GM23338 (cell line): ENCODE data around the gene MOK. TPM values are rescaled to one million over a fixed set of nuclear protein-coding genes. Genes with fewer than 3 reads are reported as not detected.

ENCODE experiments used
- ATAC-seq: fragments of 200-7000 bp; cut with Tn5 transposase; 3 replicates; pipeline ENCODE4 v1.9.1; 2020
- DNase-seq: peaks from one replicate; pipeline ENCODE4 v3.0.0-alpha.2; 2015; ENCODE audit warnings: low spot score
- H2AFZ ChIP-seq: fragments of 200-600 bp; sonication (generic); 2 replicates; pipeline ENCODE4 v1.8.0; 2016; ENCODE audit warnings: antibody characterized with exemption, mild to moderate bottlenecking, moderate library complexity
- H3F3A ChIP-seq: fragments of 200-600 bp; sonication (generic); replicated peaks from 2 replicates; pipeline ENCODE4 v1.8.0; 2017; ENCODE audit warnings: antibody characterized with exemption, mixed run types, low read depth
- H3K27ac ChIP-seq: fragments of 200-600 bp; sonication (generic); 2 replicates; pipeline ENCODE4 v1.6.1; 2016; ENCODE audit warnings: low read depth
- H3K27me3 ChIP-seq: fragments of 200-600 bp; sonication (generic); 2 replicates; pipeline ENCODE4 v1.8.0; 2016; ENCODE audit warnings: mild to moderate bottlenecking, mixed run types, moderate library complexity; ENCODE audit not compliant: insufficient read depth
- H3K36me3 ChIP-seq: fragments of 200-600 bp; sonication (generic); 2 replicates; pipeline ENCODE4 v1.8.0; 2016; ENCODE audit warnings: mild to moderate bottlenecking; ENCODE audit not compliant: insufficient read depth
- H3K4me1 ChIP-seq: fragments of 200-600 bp; sonication (generic); 2 replicates; pipeline ENCODE4 v1.8.0; 2016; ENCODE audit warnings: mild to moderate bottlenecking, moderate library complexity; ENCODE audit not compliant: insufficient read depth
- H3K4me2 ChIP-seq: fragments of 200-600 bp; sonication (generic); 2 replicates; pipeline ENCODE4 v1.7.1; 2017; ENCODE audit warnings: mixed run types
- H3K4me3 ChIP-seq: fragments of 200-600 bp; sonication (generic); 2 replicates; pipeline ENCODE4 v1.6.1; 2016; ENCODE audit warnings: mixed run types
- H3K79me2 ChIP-seq: fragments of 200-600 bp; sonication (generic); replicated peaks from 2 replicates; pipeline ENCODE4 v1.8.0; 2017; ENCODE audit warnings: mild to moderate bottlenecking; ENCODE audit not compliant: insufficient read depth
- H3K9me2 ChIP-seq: fragments of 200-600 bp; sonication (generic); 2 replicates; pipeline ENCODE4 v1.8.0; 2017; ENCODE audit not compliant: insufficient read depth
- H4K20me1 ChIP-seq: fragments of 200-600 bp; sonication (generic); replicated peaks from 2 replicates; pipeline ENCODE4 v1.8.0; 2017; ENCODE audit warnings: mild to moderate bottlenecking; ENCODE audit not compliant: insufficient read depth
- H3K27ac Mint-ChIP-seq: 2 replicates; pipeline ENCODE4 v1.8.0; 2020; ENCODE audit warnings: inconsistent platforms, mild to moderate bottlenecking, moderate library complexity, mixed read lengths
- H3K27me3 Mint-ChIP-seq: 3 replicates; pipeline ENCODE4 v1.8.0; 2022; ENCODE audit warnings: low read depth, mild to moderate bottlenecking, moderate library complexity, mixed read lengths, inconsistent platforms; ENCODE audit not compliant: insufficient read depth, poor library complexity
- H3K36me3 Mint-ChIP-seq: 3 replicates; pipeline ENCODE4 v1.8.0; 2021; ENCODE audit warnings: low read depth, mild to moderate bottlenecking, inconsistent platforms, moderate library complexity, mixed read lengths
- H3K4me1 Mint-ChIP-seq: 3 replicates; pipeline ENCODE4 v1.8.0; 2020; ENCODE audit warnings: mild to moderate bottlenecking, inconsistent platforms, mixed read lengths
- H3K4me3 Mint-ChIP-seq: 3 replicates; pipeline ENCODE4 v1.8.0; 2021; ENCODE audit warnings: moderate library complexity, mild to moderate bottlenecking, inconsistent platforms, mixed read lengths
- H3K9me3 Mint-ChIP-seq: 3 replicates; pipeline ENCODE4 v1.8.0; 2020; ENCODE audit warnings: moderate library complexity, mild to moderate bottlenecking, inconsistent platforms, mixed read lengths
- EZH2phosphoT487 ChIP-seq: fragments of 200-600 bp; sonication (generic); IDR thresholded peaks from one replicate; pipeline ENCODE4 v1.8.1; 2018; ENCODE audit warnings: antibody characterized with exemption; ENCODE audit not compliant: unreplicated experiment
- JUNB ChIP-seq: IDR thresholded peaks from one replicate; pipeline ENCODE4 v1.6.1; 2016; ENCODE audit warnings: antibody characterized with exemption; ENCODE audit not compliant: unreplicated experiment
- NANOG ChIP-seq: IDR thresholded peaks from 2 replicates; pipeline ENCODE4 v1.6.1; 2016; ENCODE audit warnings: antibody characterized with exemption, borderline replicate concordance
- STAT1 ChIP-seq: IDR thresholded peaks from one replicate; pipeline ENCODE4 v1.6.1; 2016; ENCODE audit warnings: antibody characterized with exemption; ENCODE audit not compliant: unreplicated experiment
- ZNF114 ChIP-seq: fragments of 250-450 bp; sonication (Bioruptor Pico); IDR thresholded peaks from 2 replicates; pipeline ENCODE4 v1.5.0; 2020; ENCODE audit warnings: mild to moderate bottlenecking, moderate library complexity
- ZNF331 ChIP-seq: fragments of 250-450 bp; sonication (Bioruptor Pico); IDR thresholded peaks from 2 replicates; pipeline ENCODE4 v1.5.0; 2020; ENCODE audit warnings: low read depth, mild to moderate bottlenecking, moderate library complexity
- polyA plus RNA-seq: library from polyadenylated mRNA; unstranded; fragments of >200 nt; fragmentation: Nextera tagmentation; extraction: Ambion mirVana; gene quantifications from 2 replicates; pipeline ENCODE4 v1.2.1, GENCODE V29; 2016
- total RNA-seq: library from RNA; depleted of rRNA; stranded (reverse); fragments of >200 nt; shearing (Covaris generic); gene quantifications from 2 replicates; pipeline ENCODE4 v1.2.3, GENCODE V29; 2014
- TF ChIP-seq, protein P1 (sequence below), 2 experiments: fragments of 200-600 bp in 1 of 2; sonication (generic) in 1 of 2; conservative IDR thresholded peaks; 2 replicates each; pipeline versions ENCODE4 v1.5.1 to v1.6.1; 2016 to 2017; ENCODE audit warnings: antibody characterized with exemption in 2 of 2, low read depth in 2 of 2, mild to moderate bottlenecking in 2 of 2, moderate library complexity in 1 of 2
- TF ChIP-seq, protein P2 (sequence below): fragments of 250-450 bp; sonication (Bioruptor Pico); IDR thresholded peaks from 2 replicates; pipeline ENCODE4 v1.5.0; 2020; ENCODE audit warnings: mild to moderate bottlenecking, moderate library complexity
- TF ChIP-seq, protein P3 (sequence below): IDR thresholded peaks from 2 replicates; pipeline ENCODE4 v1.6.1; 2016; ENCODE audit warnings: antibody characterized with exemption

Gene MOK
- total and polyA plus RNA-seq, 2 experiments from 2014 or later: 3.1 TPM

DNA sequence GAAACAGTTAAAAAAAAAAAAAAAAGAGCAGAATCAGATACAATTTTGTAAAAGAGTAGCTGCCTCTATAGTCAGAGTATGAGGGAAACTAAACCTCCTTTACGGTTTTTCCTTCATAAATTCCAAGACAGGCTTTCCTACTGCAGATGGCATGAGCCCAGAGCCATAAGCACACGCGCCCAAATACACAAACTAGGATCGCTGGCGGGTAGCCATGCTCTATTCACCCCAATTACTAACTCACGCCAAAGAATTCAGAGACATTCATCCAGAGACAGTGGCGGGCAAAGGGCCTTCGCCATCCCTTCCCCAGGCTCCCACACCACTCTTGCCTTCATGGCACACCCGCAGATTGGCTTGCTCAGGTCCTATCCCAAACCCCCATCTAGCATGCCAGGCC is 48.2 kb downstream of the MOK start (continued):
- TF ChIP-seq, protein P1, sequence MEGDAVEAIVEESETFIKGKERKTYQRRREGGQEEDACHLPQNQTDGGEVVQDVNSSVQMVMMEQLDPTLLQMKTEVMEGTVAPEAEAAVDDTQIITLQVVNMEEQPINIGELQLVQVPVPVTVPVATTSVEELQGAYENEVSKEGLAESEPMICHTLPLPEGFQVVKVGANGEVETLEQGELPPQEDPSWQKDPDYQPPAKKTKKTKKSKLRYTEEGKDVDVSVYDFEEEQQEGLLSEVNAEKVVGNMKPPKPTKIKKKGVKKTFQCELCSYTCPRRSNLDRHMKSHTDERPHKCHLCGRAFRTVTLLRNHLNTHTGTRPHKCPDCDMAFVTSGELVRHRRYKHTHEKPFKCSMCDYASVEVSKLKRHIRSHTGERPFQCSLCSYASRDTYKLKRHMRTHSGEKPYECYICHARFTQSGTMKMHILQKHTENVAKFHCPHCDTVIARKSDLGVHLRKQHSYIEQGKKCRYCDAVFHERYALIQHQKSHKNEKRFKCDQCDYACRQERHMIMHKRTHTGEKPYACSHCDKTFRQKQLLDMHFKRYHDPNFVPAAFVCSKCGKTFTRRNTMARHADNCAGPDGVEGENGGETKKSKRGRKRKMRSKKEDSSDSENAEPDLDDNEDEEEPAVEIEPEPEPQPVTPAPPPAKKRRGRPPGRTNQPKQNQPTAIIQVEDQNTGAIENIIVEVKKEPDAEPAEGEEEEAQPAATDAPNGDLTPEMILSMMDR (conservative IDR thresholded peaks at IDR 0.05; ENCODE audit: low read depth in 2 of 2): no peak
- TF ChIP-seq EZH2phosphoT487 (no peak), NANOG (no peak), ZNF114 (CRISPR knock-in tag) (no peak), ZNF331 (CRISPR knock-in tag) (no peak)

DNA sequence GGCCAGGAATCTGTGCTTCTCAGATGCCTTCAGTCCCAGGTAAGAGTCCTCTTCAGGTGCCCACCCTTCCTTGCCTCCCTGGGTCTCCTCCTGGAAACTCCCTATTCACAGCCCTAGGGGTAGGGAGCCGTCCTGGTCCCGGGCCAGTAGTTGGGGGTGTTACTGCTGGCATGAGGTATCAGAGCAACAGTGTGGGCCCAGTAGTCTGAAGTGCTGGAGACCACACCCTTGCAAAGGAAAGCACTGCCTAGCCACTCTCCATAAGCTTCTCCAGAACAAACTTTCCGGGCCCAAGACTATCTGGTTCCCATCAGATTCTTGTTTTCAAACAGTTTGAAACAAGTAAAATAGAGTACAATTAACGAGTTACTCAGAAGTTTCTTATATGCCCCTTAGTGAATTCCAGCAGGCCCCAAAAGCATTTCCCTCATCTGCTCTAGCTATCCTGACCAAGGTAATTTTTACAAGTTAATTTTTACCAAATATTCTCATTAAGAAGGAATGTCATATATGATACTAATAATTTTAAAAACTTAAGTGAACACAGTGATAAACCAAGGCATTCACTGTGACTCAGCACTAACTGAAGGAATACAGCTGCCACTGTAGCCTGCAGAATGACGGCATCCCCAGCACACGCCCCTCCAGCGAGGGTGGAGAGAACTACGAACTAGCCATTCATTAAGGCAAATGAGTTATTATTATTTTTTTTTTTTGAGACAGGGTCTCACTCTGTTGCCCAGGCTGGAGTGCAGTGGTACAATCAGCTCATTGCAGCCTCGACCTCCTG is 49.4 kb downstream of the MOK start:
- H3K4me1 ChIP-seq: no peaks in the 10 kb centered on the region
- H3F3A ChIP-seq: no peaks in the 10 kb centered on the region
- H4K20me1 ChIP-seq: no peaks in the 10 kb centered on the region
- Mint-ChIP-seq H3K36me3 (no peaks in the 10 kb centered on the region; the same call in 2 of the 3 replicates), H3K27ac (no peak overlapping the region), H3K4me3 (no peak overlapping the region), H3K27me3 (peaks cover 2% of the 10 kb centered on the region), H3K9me3 (no peaks in the 10 kb centered on the region), H3K4me1 (no peaks in the 10 kb centered on the region)
- ATAC-seq (peak; percentile 71), DNase-seq (no peak)
- no peak overlapping the region for H2AFZ ChIP-seq
- H3K36me3 ChIP-seq: no peaks in the 10 kb centered on the region
- TF ChIP-seq JUNB: no peak
- no peak for TF ChIP-seq STAT1
- TF ChIP-seq EZH2phosphoT487: no peak
- TF ChIP-seq, protein P2, sequence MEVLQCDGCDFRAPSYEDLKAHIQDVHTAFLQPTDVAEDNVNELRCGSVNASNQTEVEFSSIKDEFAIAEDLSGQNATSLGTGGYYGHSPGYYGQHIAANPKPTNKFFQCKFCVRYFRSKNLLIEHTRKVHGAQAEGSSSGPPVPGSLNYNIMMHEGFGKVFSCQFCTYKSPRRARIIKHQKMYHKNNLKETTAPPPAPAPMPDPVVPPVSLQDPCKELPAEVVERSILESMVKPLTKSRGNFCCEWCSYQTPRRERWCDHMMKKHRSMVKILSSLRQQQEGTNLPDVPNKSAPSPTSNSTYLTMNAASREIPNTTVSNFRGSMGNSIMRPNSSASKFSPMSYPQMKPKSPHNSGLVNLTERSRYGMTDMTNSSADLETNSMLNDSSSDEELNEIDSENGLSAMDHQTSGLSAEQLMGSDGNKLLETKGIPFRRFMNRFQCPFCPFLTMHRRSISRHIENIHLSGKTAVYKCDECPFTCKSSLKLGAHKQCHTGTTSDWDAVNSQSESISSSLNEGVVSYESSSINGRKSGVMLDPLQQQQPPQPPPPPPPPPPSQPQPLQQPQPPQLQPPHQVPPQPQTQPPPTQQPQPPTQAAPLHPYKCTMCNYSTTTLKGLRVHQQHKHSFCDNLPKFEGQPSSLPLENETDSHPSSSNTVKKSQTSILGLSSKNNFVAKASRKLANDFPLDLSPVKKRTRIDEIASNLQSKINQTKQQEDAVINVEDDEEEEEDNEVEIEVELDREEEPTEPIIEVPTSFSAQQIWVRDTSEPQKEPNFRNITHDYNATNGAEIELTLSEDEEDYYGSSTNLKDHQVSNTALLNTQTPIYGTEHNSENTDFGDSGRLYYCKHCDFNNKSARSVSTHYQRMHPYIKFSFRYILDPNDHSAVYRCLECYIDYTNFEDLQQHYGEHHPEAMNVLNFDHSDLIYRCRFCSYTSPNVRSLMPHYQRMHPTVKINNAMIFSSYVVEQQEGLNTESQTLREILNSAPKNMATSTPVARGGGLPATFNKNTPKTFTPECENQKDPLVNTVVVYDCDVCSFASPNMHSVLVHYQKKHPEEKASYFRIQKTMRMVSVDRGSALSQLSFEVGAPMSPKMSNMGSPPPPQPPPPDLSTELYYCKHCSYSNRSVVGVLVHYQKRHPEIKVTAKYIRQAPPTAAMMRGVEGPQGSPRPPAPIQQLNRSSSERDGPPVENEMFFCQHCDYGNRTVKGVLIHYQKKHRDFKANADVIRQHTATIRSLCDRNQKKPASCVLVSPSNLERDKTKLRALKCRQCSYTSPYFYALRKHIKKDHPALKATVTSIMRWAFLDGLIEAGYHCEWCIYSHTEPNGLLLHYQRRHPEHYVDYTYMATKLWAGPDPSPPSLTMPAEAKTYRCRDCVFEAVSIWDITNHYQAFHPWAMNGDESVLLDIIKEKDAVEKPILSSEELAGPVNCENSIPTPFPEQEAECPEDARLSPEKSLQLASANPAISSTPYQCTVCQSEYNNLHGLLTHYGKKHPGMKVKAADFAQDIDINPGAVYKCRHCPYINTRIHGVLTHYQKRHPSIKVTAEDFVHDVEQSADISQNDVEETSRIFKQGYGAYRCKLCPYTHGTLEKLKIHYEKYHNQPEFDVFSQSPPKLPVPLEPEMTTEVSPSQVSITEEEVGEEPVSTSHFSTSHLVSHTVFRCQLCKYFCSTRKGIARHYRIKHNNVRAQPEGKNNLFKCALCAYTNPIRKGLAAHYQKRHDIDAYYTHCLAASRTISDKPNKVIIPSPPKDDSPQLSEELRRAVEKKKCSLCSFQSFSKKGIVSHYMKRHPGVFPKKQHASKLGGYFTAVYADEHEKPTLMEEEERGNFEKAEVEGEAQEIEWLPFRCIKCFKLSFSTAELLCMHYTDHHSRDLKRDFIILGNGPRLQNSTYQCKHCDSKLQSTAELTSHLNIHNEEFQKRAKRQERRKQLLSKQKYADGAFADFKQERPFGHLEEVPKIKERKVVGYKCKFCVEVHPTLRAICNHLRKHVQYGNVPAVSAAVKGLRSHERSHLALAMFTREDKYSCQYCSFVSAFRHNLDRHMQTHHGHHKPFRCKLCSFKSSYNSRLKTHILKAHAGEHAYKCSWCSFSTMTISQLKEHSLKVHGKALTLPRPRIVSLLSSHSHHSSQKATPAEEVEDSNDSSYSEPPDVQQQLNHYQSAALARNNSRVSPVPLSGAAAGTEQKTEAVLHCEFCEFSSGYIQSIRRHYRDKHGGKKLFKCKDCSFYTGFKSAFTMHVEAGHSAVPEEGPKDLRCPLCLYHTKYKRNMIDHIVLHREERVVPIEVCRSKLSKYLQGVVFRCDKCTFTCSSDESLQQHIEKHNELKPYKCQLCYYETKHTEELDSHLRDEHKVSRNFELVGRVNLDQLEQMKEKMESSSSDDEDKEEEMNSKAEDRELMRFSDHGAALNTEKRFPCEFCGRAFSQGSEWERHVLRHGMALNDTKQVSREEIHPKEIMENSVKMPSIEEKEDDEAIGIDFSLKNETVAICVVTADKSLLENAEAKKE (CRISPR knock-in tag): no peak
- TF ChIP-seq, protein P3, sequence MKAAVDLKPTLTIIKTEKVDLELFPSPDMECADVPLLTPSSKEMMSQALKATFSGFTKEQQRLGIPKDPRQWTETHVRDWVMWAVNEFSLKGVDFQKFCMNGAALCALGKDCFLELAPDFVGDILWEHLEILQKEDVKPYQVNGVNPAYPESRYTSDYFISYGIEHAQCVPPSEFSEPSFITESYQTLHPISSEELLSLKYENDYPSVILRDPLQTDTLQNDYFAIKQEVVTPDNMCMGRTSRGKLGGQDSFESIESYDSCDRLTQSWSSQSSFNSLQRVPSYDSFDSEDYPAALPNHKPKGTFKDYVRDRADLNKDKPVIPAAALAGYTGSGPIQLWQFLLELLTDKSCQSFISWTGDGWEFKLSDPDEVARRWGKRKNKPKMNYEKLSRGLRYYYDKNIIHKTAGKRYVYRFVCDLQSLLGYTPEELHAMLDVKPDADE: no peak
- H3K27me3 ChIP-seq: no peaks in the 10 kb centered on the region
- H3K9me2 ChIP-seq: no peaks in the 10 kb centered on the region
- H3K79me2 ChIP-seq: no peaks in the 10 kb centered on the region
- H3K27ac ChIP-seq: no peak overlapping the region
- no peak overlapping the region for H3K4me2 ChIP-seq
- no peak overlapping the region for H3K4me3 ChIP-seq
